Dermis blood vessel endothelial cell (primary cell): ENCODE data around the gene FGF2. TPM values are rescaled to one million over a fixed set of nuclear protein-coding genes. Genes with fewer than 3 reads are reported as not detected.

Experiments
- DNase-seq: peaks from one replicate; pipeline ENCODE4 v3.0.0; 2010
- total RNA-seq: library from RNA; depleted of rRNA; stranded (reverse); fragments of >200 nt; gene quantifications from 2 replicates; pipeline ENCODE4 v1.2.3, GENCODE V29; 2014

The FGF2 gene
- total RNA-seq, 1 donor from 2014 or later = 31.8 TPM

DNA sequence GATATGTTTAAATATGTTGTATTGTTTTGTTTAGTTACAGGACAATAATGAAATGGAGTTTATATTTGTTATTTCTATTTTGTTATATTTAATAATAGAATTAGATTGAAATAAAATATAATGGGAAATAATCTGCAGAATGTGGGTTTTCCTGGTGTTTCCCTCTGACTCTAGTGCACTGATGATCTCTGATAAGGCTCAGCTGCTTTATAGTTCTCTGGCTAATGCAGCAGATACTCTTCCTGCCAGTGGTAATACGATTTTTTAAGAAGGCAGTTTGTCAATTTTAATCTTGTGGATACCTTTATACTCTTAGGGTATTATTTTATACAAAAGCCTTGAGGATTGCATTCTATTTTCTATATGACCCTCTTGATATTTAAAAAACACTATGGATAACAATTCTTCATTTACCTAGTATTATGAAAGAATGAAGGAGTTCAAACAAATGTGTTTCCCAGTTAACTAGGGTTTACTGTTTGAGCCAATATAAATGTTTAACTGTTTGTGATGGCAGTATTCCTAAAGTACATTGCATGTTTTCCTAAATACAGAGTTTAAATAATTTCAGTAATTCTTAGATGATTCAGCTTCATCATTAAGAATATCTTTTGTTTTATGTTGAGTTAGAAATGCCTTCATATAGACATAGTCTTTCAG lies 68.8 kb downstream of the FGF2 start:
- peak; percentile 32 for DNase-seq

DNA sequence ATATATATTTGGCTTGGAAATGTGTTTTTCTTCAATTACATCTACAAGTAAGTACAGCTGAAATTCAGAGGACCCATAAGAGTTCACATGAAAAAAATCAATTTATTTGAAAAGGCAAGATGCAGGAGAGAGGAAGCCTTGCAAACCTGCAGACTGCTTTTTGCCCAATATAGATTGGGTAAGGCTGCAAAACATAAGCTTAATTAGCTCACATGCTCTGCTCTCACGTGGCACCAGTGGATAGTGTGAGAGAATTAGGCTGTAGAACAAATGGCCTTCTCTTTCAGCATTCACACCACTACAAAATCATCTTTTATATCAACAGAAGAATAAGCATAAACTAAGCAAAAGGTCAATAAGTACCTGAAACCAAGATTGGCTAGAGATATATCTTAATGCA lies 69.6 kb downstream of the FGF2 start:
- no peak for DNase-seq

DNA sequence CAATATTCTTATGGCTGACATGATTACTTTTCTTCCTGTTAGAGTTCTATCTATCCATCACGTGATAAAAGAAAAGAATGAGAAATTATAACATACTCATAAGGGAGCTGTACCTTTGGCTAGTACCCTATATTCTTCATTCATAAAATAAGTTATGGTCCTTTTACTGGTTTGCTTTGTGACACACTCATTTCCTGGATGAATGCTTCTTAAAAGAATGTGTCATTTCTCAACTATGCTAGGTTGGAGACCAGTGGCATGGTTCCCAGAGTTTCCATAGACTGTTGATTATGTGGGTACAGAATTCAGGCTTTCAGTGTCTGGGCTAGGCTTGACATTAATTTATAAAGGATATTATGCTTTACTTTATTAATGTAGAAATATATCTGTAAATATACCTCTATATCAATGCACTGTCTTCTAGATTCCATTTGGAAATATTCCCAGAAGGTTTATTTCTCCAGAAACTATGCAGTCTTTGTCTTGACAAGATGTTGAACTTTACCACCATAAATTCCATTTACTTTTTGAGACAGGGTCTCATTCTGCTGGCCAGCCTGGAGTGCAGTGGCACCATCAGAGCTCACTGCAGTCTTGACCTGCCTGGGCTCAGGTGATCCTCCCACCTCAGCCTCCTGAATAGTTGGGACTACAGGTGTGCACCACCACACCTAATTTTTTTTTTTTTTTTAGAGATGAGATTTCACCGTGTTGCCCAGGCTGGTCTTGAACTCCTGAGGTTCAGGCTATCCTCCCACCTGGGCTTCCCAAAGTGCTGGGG lies 71.9 kb downstream of the FGF2 start:
- DNase-seq = peak; percentile 89

- DNase-seq = no peak
Observed at GRCh38 chr4:122899682-122900081, 73.1 kb downstream of the FGF2 start.

GRCh38 chr4:122900314-122900713 lies 73.7 kb downstream of the FGF2 start:
- DNase-seq = no peak

DNA sequence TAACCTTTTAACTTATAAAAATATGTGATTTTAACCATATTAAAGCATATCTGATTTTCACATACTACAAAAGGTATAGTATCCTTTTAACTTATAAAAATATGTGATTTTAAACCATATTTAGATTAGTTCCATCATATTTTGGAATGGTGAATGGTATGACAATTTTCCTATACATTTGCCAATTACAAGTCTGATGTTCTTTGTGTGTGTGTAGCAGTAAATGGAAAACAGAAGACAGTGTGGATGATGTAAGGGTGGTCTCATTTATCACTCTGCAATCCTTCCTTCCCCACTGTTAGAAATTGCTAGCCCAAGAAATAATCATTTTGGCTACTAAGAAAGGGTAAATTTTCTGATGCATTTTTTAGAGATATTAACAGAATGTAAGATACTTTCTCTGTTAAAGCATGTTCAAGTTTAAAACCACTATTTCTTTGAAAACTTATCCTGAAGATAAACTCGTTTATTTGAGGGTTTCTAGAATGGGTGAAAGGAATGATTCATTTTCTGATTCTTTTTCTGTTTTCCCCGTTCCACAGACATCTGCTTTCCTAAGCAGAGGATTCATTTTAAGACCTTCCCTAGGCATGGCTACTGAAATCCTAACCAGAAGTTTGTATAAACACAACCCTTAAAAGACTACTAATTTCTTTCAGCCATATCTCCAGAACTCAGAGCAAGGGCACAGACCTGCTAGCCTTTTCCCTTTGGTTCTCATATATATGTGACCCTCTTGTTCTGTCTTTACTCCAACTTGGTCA lies 74.8 kb downstream of the FGF2 start:
- DNase-seq = no peak

- no peak for DNase-seq
Observed at GRCh38 chr4:122903766-122904288, 77.2 kb downstream of the FGF2 start.

- no peak for DNase-seq
Observed at GRCh38 chr4:122906859-122907305, 80.3 kb downstream of the FGF2 start.

DNA sequence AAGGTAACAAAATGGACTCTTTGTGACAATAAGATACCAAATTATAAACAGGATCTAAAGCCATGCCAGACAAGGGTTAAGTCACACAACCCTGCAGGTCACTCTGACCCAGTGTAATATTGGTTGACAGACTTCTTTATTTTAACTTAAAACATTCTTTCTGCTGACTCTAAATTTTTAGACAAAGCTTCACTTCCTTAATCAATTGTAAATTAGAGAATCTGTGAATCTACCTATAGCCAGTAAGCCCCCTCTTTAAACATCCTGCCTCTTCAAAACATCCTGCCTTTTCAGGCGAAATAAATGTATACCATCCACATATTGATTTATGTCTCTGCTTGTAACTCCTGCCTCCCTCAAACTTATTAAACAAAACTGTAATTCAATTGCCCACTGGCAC lies 81.6 kb downstream of the FGF2 start:
- DNase-seq = no peak

- no peak for DNase-seq
Observed at GRCh38 chr4:122909683-122910082, 83.1 kb downstream of the FGF2 start.

DNA sequence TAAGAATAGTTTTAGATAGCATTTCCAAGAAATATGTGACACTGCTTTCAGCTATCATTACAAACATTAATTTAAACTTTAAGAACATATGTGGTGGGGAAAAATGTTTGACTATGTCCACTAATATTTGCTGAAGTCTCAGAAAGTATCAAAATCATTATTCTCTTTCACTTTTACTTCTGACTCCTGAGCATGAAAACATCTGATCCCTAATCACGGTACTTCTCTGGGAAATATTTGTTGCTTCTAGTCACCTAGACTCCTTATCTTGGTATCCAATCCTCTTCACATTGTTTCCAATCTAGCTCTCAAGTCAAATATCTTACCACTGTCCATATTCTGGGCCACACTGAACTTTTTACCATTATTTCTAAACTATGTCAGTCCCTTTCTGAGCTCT lies 85.0 kb downstream of the FGF2 start:
- DNase-seq = no peak

DNA sequence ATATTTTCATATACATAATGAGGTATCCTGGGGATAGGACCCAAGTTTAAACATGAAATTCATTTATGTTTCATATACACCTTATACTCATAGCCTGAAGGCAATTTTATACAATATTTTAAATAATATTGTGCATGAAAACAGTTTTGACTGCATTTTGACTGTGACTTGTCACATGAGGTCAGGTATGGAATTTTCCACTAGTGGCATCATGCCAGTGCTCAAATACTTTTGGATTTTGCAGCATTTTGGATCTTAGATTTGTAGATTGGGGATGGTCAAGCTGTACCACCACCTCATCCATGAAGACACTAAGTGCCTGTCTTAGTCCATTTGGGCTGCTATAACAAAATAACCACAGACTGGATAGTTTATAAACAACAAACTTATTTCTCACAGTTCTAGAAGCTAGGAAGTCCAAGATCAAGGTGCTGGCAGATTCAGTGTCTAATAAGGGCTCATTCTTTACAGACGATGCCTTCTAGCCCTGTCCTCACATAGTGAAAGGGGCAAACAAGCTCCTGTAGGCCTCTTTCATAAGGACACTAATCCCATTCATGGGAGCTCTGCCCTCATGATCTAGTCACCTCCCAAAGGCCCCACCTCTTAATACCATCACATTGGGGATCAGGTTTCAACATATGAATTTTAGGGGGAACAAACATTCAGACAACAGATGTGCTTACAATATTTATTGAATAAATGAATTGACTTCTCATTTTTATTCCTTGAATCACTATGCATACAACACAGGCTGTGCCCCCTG lies 86.4 kb downstream of the FGF2 start:
- peak; percentile 22 for DNase-seq

GRCh38 chr4:122914292-122914904 lies 87.8 kb downstream of the FGF2 start:
- peak; percentile 69 for DNase-seq

DNA sequence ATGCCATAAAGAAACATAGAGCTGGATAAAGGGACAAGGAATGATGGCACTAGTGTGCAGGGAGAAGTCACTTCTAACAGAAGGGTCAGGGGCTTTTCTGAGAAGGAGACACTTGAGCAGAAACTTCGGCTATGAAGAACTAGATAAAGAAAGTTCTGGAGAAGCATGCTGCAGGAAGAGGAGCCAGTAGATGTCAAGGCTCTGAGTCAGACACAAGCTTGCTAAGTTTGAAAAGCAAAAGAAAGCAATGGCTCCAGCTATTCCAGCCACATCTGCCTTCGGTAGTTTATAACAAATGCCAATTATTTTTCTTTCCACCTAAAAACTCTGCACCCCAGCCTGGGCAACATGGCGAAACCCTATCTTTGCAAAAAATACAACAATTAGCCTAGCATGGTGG lies 88.3 kb downstream of the FGF2 start:
- DNase-seq = peak; percentile 29

GRCh38 chr4:122917731-122918130 lies 91.1 kb downstream of the FGF2 start:
- DNase-seq = peak; percentile 86

GRCh38 chr4:122920473-122920872 lies 93.8 kb downstream of the FGF2 start:
- no peak for DNase-seq

DNA sequence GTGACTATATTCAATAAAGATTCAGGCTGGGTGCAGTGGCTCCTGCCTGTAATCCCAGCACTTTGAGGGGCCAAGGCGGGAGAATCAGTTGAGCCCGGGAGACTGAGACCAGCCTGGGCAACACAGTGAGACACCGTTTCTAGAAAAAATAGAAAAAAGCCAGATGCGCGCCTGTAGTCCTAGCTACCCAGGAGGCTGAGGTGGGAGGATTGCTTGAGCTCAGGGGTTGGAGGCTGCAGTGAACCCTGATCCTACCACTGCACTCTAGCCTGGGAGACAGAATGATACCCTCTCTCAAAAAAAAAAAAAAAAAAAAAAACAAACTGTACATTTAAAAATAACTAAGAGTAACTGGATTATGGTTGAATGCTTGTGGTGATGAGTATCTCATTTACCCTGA lies 94.7 kb downstream of the FGF2 start:
- no peak for DNase-seq

- peak; percentile 74 for DNase-seq
Observed at GRCh38 chr4:122921971-122922876, 95.6 kb downstream of the FGF2 start, which contains the start of gene NUDT6. TSS of gene NUDT6 (minus strand) at chr4:122922597. CDS start at chr4:122922572, 25 bp downstream.

- DNase-seq = peak; percentile 92
Observed at GRCh38 chr4:122922877-122923511, 96.4 kb downstream of the FGF2 start.

DNA sequence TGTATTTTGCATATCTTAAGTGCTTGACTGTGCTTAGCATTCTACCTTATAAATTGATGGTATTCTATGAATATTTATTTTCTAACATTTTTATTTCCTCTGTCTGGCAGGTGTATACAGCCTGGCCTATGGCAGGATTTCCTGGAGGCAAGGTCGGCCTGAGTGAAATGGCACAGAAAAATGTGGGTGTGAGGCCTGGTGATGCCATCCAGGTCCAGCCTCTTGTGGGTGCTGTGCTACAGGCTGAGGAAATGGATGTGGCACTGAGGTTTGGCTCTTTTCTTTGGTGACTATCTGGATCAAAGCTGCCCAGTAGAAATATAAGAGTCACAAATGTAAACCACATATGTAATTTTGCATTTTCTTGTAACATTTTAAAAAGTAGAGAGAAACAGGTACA lies 102.3 kb downstream of the FGF2 start:
- DNase-seq = no peak
